ENCODE measurements around the gene BCAR3.
"Not testable (repeated sequence)": the region's sequence is repeated elsewhere in the genome, so short reads cannot be mapped to it uniquely, and the experiment has no call there.

BCAR3 gene

DNA sequence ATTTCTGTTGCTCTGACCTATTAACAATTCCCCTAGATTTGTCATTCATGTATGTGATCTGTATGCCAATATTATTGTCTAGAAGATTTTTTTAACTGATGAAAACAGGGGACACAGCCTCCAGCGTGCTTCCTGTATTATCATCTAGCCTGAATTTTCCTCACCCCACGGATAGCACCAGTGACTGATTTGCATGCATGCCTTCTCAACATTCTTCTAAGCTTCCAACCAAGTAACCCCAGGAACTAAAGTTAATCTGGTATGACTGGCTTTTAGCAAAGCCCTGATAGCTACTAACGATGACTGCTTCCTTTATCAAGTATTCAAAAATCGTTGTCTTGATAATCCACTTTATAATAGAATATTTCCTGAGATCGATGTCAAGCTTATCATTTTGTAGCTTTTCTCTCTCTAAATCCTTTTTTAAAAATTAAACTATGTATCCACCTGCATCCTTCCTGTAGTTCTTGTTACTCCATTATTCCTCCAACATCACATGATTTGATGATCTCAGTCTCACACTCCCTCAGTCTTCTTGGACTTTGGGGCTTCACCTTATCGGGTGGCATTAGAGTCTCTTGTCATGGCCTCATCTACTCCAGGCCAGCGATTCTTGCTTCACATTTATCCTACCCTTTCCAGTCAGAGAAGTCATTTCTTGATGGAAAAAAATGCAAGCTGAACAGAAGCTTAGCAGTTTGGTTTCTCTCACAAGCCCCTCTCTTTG is 19.0 kb downstream of the BCAR3 start:
- DNase-seq (ENCODE audit: insufficient read length) (no peak), FAIRE-seq (peak; percentile 14)
- TF ChIP-seq TAF1 (IDR thresholded peaks at IDR 0.05; ENCODE audit: borderline replicate concordance, low read depth, low read length) (no peak), POLR2A (IDR thresholded peaks at IDR 0.05; ENCODE audit: low read depth, low read length) (no peak), POLR2AphosphoS5 (IDR thresholded peaks at IDR 0.05; ENCODE audit: low read depth, low read length) (no peak)

DNA sequence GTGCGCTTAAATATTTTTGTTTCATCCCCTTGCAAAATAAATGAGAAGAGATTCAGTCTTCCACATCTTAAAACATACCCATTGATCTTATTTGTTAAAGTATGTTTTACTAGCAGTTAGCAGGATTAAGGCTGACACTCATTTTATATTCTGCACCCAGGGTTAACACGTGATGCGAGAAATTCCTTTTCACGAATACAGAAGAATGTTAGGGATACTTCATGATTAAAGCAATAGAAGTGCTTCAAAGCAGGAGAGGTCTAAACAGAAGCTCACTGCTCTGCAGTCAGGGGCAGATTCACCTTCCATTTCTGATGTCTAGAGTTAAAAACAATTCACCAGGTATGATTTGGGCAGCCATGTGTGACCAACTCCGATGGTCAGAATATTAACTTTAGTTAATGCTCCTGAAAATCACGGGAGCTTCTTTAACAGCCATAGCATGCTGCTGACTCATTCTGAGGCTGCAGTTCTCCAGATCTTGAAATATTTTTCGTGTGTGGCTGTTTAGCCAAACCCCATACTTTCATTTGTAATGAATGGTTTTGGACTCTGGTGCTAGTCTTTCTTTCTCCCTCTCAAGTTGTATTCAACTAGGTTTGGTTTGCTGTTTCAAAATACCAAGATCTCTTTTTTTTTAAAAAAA is 19.7 kb downstream of the BCAR3 start:
- TF ChIP-seq POLR2AphosphoS5 (IDR thresholded peaks at IDR 0.05; ENCODE audit: low read depth, low read length), result no peak
- TF ChIP-seq POLR2A (IDR thresholded peaks at IDR 0.05; ENCODE audit: low read depth, low read length), result no peak
- no peak for TF ChIP-seq TAF1 (IDR thresholded peaks at IDR 0.05; ENCODE audit: borderline replicate concordance, low read depth, low read length)
- peak; percentile 64 for FAIRE-seq

DNA sequence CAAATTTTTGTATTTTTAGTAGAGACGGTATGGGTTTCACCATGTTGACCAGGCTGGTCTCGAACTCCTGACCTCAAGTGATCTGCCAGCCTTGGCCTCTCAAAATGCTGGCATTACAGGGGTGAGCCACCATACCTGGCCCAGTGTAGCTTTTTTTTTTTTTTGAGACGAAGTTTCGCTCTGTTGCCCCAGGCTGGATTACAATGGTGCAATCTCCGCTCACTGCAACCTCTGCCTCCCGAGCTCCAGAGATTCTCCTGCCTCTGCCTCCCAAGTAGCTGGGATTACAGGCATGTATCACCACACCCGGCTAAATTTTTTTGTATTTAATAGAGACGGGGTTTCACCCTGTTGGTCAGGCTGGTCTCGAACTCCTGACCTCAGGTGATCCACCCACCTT is 20.3 kb downstream of the BCAR3 start:
- FAIRE-seq; DNase-seq (ENCODE audit: insufficient read length): not testable (repeated sequence)

More for the DNA sequence above, 19.7 kb downstream of the BCAR3 start:
- no peak for DNase-seq (ENCODE audit: insufficient read length)

DNA sequence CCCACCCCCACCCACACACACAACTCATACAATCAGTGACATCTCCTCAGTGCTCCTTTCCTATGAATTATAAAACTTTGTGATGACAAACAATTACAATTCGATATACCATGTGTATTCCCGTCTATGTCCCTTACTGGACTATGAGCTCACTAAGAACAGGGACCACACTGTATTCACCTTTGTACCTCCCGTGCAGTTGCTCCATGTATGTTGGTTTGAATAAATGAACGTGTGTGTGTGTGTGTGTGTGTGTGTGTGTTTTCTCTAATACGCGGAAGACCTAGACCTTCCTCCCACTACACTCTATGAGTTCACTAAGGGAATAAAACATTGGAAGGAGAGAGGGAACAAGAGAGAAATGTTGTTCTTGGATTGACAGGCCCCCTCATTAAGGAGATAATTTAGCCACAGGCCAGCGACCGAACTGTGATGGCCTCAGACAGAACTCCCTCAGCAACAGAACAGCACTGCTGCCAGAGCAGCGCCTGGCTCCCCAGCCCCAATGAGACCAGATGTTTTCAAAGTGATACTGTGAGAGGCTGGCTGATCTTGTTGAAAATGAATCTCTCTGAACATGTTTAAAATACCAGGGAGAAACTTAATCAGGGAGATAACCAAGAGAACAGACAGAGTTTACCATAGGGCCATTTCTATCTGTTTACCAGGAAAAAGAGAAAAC is 21.7 kb downstream of the BCAR3 start:
- no peak for DNase-seq (ENCODE audit: insufficient read length)
- no peak for FAIRE-seq
- no peak for TF ChIP-seq POLR2A (IDR thresholded peaks at IDR 0.05; ENCODE audit: low read depth, low read length)
- TF ChIP-seq TAF1 (IDR thresholded peaks at IDR 0.05; ENCODE audit: borderline replicate concordance, low read depth, low read length), result no peak
- TF ChIP-seq POLR2AphosphoS5 (IDR thresholded peaks at IDR 0.05; ENCODE audit: low read depth, low read length), result no peak

DNA sequence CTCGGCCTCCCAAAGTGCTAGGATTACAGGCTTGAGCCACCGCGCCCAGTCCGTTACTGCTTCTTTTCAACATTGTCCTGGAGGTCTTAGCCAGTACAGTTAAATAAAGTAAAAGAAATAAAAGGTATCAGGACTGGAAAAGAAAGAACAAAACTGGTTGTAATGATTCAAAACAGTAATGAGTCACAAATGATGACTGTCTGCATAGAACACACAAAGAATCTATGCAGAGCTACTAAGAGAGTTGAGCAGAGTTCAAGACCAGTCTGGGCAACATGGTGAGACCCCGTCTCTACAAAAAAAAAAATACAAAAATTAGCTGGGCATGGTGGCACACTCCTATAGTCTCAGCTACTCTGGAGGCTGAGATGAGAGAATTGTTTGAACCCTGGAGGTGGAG is 23.4 kb downstream of the BCAR3 start:
- FAIRE-seq, result no peak
- DNase-seq (ENCODE audit: insufficient read length), result no peak
- no peak for TF ChIP-seq POLR2A (IDR thresholded peaks at IDR 0.05; ENCODE audit: low read depth, low read length)
- no peak for TF ChIP-seq TAF1 (IDR thresholded peaks at IDR 0.05; ENCODE audit: borderline replicate concordance, low read depth, low read length)
- TF ChIP-seq POLR2AphosphoS5 (IDR thresholded peaks at IDR 0.05; ENCODE audit: low read depth, low read length), result no peak

DNA sequence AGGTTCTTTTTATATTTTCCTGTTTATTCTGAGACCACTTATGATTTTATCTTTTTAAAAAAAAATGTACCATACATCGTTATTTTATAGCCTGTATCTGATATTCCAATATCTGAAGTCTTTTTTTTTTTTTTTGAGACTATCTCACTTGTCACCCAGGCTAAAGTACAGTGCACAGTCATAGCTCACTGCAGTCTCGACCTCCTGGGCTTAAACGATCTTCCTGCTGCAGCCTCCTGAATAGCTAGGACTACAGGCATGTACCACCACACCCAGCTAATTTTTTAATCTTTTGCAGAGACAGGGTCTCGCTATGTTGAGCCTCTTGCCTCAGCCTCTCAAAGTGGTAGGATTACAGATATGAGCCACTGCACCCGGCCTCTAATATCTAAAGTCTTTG is 25.1 kb downstream of the BCAR3 start:
- DNase-seq (ENCODE audit: insufficient read length), result no peak
- no peak for FAIRE-seq
- TF ChIP-seq POLR2A (IDR thresholded peaks at IDR 0.05; ENCODE audit: low read depth, low read length) (no peak), POLR2AphosphoS5 (IDR thresholded peaks at IDR 0.05; ENCODE audit: low read depth, low read length) (no peak), TAF1 (IDR thresholded peaks at IDR 0.05; ENCODE audit: borderline replicate concordance, low read depth, low read length) (no peak)

DNA sequence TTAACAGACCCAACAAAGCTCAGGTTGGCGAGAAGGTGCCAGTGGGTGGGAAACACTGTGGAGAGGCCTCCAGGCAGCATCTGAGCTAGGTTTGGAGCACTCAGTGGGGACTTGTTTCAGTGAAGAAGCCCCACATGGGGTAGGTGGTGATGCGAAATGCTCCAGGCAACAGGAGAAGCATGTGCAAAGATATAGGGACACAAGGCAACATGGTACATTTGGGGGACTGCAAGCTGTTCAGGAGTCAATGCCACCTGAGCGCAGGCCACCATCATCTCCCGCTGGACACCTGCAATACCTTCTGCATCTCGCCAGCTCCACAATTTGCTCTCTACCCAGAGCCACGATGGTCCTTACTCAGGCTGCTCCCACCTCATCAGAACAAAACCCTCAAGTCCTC is 28.0 kb downstream of the BCAR3 start:
- TF ChIP-seq POLR2A (IDR thresholded peaks at IDR 0.05; ENCODE audit: low read depth, low read length) (no peak), TAF1 (IDR thresholded peaks at IDR 0.05; ENCODE audit: borderline replicate concordance, low read depth, low read length) (no peak), POLR2AphosphoS5 (IDR thresholded peaks at IDR 0.05; ENCODE audit: low read depth, low read length) (no peak)

DNA sequence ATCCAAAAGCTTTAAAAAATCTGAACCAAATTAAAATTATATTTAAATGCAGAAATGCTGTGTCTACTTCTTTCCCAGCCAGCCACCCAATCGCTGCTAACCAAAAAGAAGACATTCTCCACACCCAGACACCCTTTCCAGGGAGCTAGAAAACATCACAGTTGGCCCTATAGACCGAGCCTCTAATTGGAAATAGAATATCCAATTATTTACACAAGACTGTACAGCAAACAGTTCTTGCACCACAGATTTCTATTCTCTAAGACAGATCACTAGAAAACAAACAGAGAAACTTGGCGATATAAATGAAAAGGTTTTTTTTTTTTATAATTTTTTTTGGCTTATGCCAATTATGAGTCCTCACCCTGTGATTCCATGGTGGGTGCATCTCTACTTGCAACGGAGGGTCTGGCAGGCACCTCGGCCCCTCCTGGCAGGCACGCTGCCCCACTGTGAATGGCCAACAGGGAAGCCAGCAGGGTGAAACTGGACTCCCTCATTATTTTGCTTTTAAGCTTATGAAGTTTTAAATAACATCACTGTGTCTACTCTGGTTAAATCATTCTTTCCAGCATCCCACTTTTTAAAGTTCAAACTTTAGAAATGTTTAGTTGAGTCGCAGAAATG is 29.2 kb downstream of the BCAR3 start:
- DNase-seq (ENCODE audit: insufficient read length) (no peak), FAIRE-seq (no peak)
- no peak for TF ChIP-seq TAF1 (IDR thresholded peaks at IDR 0.05; ENCODE audit: borderline replicate concordance, low read depth, low read length)
- no peak for TF ChIP-seq POLR2A (IDR thresholded peaks at IDR 0.05; ENCODE audit: low read depth, low read length)
- no peak for TF ChIP-seq POLR2AphosphoS5 (IDR thresholded peaks at IDR 0.05; ENCODE audit: low read depth, low read length)

More for the DNA sequence above, 28.0 kb downstream of the BCAR3 start:
- DNase-seq (ENCODE audit: insufficient read length), result no peak
- no peak for FAIRE-seq

DNA sequence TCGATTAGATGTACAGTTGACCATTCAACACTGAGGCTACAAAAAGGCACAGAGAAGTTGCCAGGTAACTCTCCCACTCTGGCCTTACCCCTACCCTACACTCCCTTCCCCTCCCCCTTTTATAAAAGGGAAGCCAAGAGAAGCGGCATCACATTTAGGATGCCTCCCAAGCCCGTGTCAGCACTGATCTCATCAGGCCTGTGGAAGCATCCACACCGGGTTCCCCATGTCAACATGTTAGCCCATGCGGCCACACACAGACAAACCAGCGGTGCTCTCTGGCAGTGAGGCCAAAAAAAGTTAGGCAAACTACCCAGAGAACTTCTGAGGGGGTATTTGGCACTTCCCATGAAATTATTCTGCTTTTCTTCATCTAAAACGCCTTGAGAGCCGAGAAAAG is 29.9 kb downstream of the BCAR3 start:
- no peak for DNase-seq (ENCODE audit: insufficient read length)
- FAIRE-seq, result no peak
- TF ChIP-seq POLR2AphosphoS5 (IDR thresholded peaks at IDR 0.05; ENCODE audit: low read depth, low read length) (no peak), TAF1 (IDR thresholded peaks at IDR 0.05; ENCODE audit: borderline replicate concordance, low read depth, low read length) (no peak), POLR2A (IDR thresholded peaks at IDR 0.05; ENCODE audit: low read depth, low read length) (no peak)

DNA sequence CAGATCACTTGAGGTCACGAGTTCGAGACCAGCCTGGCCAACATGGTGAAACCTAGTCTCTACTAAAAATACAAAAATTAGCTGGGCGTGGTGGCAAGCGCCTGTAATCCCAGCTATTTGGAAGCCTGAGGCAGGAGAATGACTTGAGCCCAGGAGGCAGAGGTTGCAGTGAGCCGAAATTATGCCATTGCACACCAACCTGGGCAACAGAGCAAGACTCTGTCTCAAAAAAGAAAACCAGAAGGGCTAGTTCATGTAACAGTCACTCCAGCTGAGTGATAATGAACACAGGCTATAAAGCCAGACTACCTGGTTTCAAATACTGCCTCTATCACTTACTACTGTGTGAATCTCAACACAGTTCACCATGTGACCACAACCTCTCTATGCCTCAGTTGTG is 31.5 kb downstream of the BCAR3 start:
- not testable (repeated sequence) for DNase-seq (ENCODE audit: insufficient read length); FAIRE-seq

DNA sequence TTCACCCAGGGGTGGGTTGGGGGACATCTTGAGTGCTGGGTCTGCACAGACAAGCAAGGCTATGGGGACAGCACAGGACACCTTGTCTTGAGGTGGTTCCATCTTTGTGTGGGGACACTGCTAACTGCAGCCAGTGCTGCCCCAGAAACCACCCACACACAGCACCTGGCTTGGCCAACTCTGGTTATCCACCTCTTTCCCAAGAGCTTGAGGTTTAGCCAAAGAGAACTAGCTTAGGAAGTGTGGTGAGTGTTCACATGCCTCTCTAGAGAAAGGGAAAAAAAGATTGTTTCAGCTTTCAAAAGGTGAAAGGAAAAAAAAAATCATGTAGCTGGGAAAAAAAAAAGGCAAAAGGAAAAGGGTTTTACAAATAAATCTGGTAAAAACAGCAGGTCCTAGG is 32.4 kb downstream of the BCAR3 start:
- FAIRE-seq, result no peak
- TF ChIP-seq POLR2AphosphoS5 (IDR thresholded peaks at IDR 0.05; ENCODE audit: low read depth, low read length), result no peak
- TF ChIP-seq POLR2A (IDR thresholded peaks at IDR 0.05; ENCODE audit: low read depth, low read length), result no peak
- TF ChIP-seq TAF1 (IDR thresholded peaks at IDR 0.05; ENCODE audit: borderline replicate concordance, low read depth, low read length), result no peak
- no peak for DNase-seq (ENCODE audit: insufficient read length)

DNA sequence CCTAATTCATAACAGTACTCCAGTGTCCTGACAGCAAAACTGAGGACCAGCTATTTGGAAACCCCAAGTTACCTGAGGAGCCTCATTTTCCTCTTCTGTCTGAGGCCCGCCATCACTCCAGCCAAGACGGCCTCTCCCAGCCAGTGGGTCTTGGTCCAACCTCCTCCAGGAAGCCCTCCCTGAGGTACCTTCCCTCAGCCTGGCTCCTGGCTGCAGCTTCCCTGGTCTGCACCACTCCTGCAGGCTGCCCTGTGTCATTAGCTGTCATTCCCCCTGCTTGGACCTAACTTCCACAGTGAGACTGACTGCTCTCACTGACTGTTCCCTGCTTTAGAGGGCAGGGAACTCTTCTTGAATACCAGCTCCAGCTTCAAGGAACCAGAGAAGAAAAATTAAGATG is 33.0 kb downstream of the BCAR3 start:
- FAIRE-seq (no peak), DNase-seq (ENCODE audit: insufficient read length) (no peak)
- TF ChIP-seq TAF1 (IDR thresholded peaks at IDR 0.05; ENCODE audit: borderline replicate concordance, low read depth, low read length) (no peak), POLR2A (IDR thresholded peaks at IDR 0.05; ENCODE audit: low read depth, low read length) (no peak), POLR2AphosphoS5 (IDR thresholded peaks at IDR 0.05; ENCODE audit: low read depth, low read length) (no peak)

Data from GM12892 (cell line).